ENCODE results near the gene SS18L1.

SS18L1 gene

DNA sequence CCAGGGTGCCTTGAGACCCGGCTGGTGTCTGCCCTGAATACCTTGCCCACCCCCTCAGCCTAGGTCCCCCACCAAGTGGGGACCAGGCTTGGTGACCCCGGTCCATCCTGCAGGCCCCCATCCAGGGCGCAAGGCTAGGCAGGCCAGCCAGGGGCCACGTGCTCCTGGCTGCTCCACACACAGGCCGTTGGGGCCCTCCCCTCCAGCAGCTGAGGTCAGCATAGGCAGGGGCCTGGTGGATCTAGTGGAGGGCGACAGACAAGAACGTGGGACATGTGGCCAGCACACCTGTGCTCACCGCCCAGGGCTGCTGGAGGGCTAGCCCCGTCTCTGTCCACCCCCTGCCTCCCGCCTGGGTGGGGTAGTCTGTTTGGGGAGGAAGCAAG lies 84.0 kb downstream of the SS18L1 start:
- DNase-seq (no peak), ATAC-seq (peak; percentile 20)

DNA sequence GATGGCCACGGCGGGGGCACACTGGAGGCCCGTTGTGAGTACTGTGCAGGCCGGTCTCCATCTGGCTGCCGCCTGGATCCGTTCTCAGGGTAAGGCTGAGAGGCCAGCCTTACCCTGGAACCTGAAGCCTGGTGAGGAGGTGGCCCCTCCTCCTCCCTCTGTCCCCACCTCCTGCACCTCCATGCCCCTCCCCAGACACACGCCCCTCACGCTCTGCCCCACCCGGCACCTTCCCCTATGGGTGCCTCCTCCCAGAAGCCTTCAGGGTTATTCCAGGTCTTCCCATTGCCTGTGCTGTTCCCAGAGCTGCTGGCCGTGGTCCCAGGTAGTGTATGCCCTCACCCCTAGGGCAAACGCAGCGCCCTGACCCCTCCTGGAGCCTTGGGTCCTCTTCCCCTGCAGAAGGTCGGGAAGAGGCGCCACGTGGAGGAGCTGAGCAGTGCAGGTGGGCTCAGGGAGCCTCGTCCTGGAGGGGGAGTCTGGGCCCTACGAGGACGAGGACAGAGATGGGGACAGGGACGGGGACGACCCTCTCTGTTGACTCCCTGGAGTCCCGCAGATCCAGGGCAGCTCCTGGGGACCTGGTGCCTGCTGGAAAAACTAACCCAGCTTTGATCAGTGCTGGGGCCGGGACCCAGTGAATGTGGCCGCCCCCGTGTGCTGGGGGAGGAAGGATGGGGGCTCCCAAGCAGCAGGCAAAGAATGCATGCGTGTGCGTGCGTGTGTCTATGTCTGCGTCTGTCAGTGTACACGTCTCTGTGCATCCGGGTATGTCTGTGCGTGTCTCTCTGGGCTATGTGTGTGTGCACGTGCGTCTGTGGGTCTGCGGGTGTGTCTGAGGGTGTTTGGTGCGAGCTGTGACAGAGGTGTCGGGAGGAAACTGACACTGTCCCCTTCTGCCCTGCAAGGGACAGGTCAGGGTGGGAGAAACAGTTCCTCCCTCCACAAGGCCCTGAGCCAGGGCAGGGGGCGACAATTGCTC lies 84.7 kb downstream of the SS18L1 start:
- ATAC-seq (no peak), DNase-seq (no peak)

DNA sequence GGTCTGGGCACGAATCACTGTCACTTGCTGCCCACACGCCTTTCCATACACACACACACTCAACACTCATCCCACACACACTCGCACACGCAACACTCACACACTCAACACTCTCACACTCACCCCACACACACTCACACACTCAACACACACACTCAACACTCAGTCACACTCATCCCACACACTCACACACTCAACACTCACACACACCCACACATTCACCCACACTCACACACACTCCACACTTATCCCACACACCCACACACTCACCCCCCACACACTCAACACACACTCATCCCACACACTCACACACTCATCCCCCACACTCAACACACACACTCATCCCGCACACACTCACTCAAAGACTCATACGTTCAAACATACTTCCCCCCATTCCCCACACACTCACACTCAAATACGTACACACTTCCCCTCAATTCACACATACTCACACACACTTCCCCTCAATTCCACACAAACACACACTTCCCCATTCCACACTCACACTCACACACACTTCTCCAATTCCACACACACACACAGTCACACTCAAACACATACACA lies 85.5 kb downstream of the SS18L1 start:
- no peak for ATAC-seq

DNA sequence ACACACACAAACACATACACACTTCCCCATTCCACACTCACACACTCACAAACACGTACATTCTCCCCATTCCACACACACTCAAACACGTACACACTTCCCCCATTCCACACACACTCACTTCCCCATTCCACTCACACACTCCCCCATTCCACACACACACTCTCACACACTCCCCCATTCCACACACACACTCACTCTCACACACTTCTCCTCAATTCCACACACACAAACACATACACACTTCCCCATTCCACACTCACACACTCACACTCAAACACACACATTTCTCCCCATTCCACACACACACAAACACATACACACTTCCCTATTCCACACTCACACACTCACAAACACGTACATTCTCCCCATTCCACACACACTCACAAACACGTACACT lies 86.1 kb downstream of the SS18L1 start:
- no peak for DNase-seq
- no peak for ATAC-seq

More for the DNA sequence above, 85.5 kb downstream of the SS18L1 start:
- DNase-seq = no peak

DNA sequence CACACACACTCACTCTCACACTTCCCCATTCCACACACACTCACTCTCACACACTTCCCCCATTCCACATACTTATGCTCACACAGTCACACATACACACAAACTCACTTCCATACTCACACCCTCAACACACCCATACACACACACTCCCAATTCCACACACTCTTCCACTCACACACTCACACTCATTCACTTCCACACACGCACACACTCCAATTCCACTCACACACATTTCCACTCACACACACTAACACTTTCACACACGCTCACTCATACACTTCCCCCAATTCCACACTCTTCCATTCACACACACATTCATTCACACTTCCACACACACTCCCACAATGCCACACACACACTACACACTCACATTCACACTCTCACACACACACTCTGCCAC lies 86.7 kb downstream of the SS18L1 start:
- no peak for DNase-seq
- ATAC-seq = no peak

DNA sequence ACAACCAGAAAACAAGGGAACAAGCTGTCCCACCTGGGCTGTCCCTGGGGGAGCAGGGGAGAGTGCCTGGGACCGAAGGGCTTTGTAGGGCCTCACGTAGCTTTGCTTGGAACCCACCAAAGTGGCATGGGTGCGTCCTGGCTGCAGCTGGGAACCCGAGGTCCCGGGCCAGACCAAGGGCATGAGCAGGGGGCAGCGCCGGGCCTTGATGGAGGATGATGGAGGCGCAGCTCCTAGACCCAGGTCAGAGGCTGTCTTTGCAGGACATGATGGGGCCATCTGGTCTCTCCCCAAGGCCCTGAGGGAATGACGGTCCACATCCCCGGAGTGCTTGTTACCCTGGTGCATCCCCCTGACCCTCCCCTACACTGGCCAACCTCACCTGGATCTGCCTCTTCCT lies 87.1 kb downstream of the SS18L1 start:
- DNase-seq (no peak), ATAC-seq (no peak)

DNA sequence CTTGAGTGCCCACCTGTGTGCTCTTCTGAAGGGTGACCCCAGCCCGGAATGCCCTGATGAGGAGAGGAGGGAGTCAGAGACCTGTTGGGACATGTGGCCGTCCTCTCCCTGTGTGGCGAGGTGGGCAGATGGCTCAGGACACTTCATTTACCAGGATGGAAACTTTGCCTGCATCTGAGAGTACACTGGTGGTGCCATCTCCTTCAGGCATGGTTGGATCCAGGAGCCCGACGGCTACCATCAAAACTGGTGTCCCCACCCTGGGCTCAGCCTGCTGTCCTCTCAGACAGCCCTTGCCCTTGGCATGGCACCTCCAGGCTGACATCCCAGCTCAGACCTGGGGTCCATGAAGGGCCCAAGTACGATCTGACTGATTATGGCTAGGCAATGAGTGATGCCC lies 87.7 kb downstream of the SS18L1 start:
- no peak for DNase-seq

More for the DNA sequence above, 87.7 kb downstream of the SS18L1 start:
- ATAC-seq = no peak

Data from stimulated activated naive CD8-positive, alpha-beta T cell treated with anti-CD3 and anti-CD28 coated beads, Interleukin-15, Interleukin-2, amounts not matched to agents 100 U/mL and 50 U/mL, for 24 hours (primary cell).